ENCODE measurements around the gene KRTAP19-3.

GRCh38 chr21:30518876-30519275 is 27.1 kb upstream of the KRTAP19-3 start:
- no peak for TF ChIP-seq EP300 (IDR thresholded peaks at IDR 0.05; ENCODE audit: borderline replicate concordance in 1 of 2, low read depth in 1 of 2, low read length in 1 of 2)
- no peak for TF ChIP-seq RCOR1 (IDR thresholded peaks at IDR 0.05; ENCODE audit: low read length)
- TF ChIP-seq CTCF (IDR thresholded peaks at IDR 0.05) = no peak
- TF ChIP-seq USF2 (IDR thresholded peaks at IDR 0.05; ENCODE audit: borderline replicate concordance, low read depth, low read length) = no peak
- no peak for TF ChIP-seq GATA2 (CRISPR knock-in tag; IDR thresholded peaks at IDR 0.05)
- no peak for TF ChIP-seq POLR2AphosphoS5 (IDR thresholded peaks at IDR 0.05; ENCODE audit: low read depth, low read length)
- TF ChIP-seq SMC3 (IDR thresholded peaks at IDR 0.05; ENCODE audit: low read depth, low read length) = no peak
- TF ChIP-seq NRF1 (IDR thresholded peaks at IDR 0.05; ENCODE audit: low read depth, low read length) = no peak
- TF ChIP-seq ZBTB33 (IDR thresholded peaks at IDR 0.05; ENCODE audit: borderline replicate concordance, low read depth) = no peak
- TF ChIP-seq RAD21 (IDR thresholded peaks at IDR 0.05; ENCODE audit: low read length) = no peak
- TF ChIP-seq JUND (IDR thresholded peaks at IDR 0.05) = no peak
- TF ChIP-seq FOXJ3 (CRISPR knock-in tag; IDR thresholded peaks at IDR 0.05) = no peak
- no peak for TF ChIP-seq SIN3A (IDR thresholded peaks at IDR 0.05; ENCODE audit: borderline replicate concordance, low read depth, low read length)
